ENCODE measurements around the gene TAS2R46.
"Not testable (repeated sequence)": the region's sequence is repeated elsewhere in the genome, so short reads cannot be mapped to it uniquely, and the experiment has no call there.

Gene TAS2R46

DNA sequence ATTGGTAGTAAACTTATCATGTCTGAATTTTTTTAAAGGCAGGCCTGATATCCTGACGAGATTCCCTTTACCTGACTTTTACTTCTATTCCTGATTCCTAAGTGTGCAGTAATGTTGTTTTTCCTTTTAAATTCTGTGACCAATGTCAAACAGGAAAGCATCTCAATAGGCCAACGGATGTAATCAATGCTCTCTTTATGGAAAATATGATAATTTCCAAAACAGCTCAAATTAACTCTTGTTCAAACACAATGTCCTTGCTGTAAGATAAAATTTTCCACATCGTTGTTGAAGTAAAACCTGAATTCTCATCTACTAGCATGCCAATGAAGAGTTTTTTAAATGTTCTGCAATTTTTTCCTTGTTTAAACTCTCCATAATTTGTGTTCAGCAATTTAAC, 22.9 kb downstream of the TAS2R46 start:
- no peak for DNase-seq (ENCODE audit: low spot score)

DNA sequence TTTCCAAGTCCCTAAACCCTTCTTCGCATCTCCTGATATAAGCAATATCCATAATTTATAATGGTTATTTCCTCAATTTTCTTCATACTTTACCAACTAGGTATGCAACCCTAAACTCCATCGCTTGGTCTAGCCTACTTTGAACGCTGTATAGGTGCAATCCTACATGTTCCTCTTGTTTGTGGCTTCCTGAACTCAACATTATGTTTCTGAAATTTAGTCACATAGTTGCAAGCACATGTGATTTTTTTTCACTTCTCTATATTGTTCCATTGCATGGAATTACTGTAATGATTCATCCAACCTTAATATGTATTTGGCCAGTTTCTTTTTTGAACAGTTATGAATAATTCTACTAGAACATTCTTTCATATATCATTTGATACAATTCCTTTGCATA, 28.1 kb downstream of the TAS2R46 start:
- DNase-seq (ENCODE audit: low spot score): not testable (repeated sequence)

DNA sequence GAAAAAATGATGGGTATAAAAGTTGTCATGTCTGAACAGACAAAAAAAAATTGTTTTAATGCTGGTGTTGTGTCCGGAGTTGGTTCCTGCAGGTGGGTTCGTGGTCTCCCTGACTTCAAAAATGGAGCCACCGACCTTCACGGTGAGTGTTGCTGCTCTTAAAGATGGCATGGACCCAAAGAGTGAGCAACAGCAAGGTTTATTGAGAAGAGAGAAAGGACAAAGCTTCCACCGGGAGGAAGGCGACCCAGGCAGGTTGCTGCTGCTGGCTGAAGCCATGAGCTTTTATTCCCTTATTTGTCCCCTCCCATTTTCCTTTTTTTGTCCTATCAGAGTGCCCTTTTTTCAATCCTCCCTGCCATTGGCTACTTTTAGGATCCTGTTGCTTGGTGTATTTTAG, 30.8 kb downstream of the TAS2R46 start, which contains the start of gene TAS2R31:
Gene TAS2R31 (minus strand): TSS at position 101 of the 400 bp plus-strand sequence. CDS start 72 bp downstream, at position 29.
- no peak for DNase-seq (ENCODE audit: low spot score)

DNA sequence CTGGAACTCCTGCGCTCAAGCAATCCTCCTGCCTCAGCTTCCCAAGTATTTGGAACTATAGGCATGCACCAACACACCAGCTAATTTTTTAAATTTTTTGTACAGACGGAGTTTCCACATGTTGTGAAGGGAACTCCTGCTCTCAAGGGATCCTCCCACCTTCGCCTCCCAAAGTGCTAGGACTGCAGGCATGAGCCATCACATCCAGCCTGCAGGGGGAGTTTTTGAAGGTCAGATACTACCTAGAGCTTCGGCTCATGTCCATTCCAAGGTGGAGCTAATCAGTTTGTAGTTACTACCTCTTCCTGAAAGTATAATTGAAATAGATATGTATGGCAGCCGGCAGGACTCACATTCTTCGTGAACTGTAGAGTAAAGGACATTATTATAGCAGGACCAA, 36.0 kb downstream of the TAS2R46 start:
- no peak for DNase-seq (ENCODE audit: low spot score)

DNA sequence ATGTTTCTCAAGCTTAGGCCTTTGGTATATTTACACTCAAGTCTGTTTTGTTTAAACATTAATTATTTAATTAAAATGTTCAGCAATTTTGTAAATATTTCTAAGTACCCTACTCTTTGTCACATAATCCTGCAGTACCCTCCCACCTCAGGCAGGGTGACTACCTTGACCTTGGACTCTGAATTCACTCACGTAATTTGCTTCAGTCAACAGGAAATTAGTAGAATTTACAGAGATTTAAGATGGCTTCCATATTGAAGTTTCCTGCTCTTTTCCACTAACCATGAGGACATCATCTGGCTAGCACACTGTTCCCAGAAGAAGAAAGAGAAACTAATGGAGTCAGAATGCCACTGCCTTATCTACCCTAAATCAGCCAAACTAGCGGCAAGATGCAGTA, 38.7 kb downstream of the TAS2R46 start:
- no peak for DNase-seq (ENCODE audit: low spot score)

DNA sequence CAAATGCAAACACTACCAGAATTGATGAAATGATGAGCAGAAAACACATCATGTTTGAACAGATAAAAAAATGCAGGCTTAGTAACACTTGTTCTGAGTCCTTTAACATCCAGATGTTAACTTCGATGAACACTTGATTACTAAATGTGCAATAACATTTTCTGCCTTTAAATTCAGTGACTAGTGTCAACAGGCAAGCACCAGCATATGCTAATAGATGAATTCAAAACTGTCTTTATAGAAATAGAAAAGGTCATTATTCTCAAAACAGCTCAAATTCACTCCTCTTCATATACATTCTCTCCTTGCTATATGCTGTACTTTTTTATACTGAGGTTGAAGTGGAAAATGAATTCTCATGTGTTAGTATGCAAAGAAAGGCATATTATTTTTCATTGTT, 39.6 kb downstream of the TAS2R46 start, which contains the start of gene TAS2R19:
Gene TAS2R19 (minus strand): TSS at position 101 of the 400 bp plus-strand sequence. CDS start 49 bp downstream, at position 52.
- no peak for DNase-seq (ENCODE audit: low spot score)

DNA sequence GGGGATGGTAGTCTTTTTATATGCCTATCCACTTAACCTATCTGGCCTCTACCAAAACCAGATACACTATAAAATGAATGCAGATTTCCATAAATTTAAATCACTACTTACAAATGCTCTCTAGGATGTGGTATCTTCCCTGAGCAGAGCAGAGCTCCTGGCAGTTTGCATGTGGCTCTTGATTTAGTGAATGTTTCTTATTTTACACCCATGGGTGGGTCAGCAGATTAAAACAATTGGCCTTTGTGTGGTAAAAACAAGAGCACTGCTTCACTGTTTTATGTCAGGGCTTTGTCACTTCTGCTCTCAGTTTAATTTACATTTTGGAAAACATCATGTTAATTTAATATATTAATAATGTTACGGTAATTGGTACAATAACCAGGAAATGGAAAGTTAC, 45.2 kb downstream of the TAS2R46 start:
- peak; percentile 70 for DNase-seq (ENCODE audit: low spot score)

DNA sequence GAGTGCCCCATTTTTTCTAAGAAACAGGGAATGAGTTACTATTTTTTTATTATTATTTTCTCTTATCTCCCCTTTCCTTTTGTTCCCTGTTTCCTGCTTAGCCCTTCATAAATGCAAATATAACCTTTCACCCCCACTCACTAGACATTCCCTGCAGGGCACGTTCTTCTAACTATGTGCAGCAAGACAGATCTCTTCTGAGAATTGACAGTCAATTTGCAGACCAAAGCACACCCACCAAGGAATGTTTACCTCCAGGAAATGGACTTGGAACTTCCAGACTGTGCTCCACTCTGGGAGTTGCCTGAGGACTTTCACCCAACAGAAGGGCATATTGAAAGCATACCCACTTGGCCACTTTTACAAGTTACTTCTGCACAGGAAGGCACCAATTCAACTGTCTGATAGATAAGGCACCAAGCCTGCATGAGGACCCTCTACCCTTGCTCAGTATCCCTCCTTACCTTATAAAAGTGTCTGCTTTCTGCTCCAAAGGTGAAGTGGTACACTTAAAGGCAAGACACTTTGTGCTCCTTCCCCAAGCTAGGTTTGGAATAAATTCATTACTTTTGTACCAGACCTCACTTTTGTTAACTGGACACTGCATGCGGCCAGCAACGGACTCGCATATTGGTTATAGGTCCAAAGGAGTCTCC, 46.2 kb downstream of the TAS2R46 start:
- DNase-seq (ENCODE audit: low spot score): no peak

DNA sequence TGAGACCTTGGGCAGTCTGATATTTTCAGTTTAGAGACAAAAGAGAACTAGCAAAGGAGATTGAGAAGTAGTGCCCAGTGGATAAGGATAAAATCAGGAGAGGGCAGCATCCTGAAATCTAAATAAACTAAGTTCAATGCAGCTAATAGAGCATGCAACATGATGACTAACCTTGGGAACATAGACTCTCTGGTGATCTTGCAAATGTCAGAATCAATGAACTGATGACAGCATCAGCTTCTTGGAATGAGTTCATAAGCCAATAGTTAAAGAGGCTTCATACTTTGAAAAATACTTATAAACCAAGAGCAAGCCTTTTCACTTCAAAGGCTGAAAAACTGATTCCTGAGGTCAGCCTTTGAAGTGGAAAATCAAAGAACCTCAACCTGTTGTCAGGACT, 47.9 kb downstream of the TAS2R46 start:
- no peak for DNase-seq (ENCODE audit: low spot score)

Data from putamen (tissue), 1 donor.